ENCODE measurements around the gene TTC28.

DNA sequence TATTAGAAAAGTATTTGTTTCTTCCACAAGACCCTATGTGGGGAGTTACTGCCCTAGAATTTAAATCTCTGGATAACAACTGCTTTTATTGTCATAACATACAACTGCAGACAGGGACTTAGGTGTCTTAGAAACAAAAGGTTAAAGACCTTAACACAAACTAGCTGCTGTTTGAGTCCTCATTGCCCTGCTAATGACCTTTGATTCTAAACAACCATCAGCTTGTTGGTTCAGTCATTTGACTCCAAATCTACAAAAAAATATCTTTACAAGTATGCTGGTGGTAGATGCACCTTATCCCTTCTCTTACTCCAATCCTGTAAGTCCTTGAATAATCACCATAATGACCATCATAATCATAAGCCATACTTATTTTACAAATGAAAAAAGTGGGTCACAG lies 383.2 kb downstream of the TTC28 start:
- TF ChIP-seq POLR2AphosphoS5 (IDR thresholded peaks at IDR 0.05; ENCODE audit: insufficient read depth, low read depth, low read length), result no peak
- TF ChIP-seq, protein P1, sequence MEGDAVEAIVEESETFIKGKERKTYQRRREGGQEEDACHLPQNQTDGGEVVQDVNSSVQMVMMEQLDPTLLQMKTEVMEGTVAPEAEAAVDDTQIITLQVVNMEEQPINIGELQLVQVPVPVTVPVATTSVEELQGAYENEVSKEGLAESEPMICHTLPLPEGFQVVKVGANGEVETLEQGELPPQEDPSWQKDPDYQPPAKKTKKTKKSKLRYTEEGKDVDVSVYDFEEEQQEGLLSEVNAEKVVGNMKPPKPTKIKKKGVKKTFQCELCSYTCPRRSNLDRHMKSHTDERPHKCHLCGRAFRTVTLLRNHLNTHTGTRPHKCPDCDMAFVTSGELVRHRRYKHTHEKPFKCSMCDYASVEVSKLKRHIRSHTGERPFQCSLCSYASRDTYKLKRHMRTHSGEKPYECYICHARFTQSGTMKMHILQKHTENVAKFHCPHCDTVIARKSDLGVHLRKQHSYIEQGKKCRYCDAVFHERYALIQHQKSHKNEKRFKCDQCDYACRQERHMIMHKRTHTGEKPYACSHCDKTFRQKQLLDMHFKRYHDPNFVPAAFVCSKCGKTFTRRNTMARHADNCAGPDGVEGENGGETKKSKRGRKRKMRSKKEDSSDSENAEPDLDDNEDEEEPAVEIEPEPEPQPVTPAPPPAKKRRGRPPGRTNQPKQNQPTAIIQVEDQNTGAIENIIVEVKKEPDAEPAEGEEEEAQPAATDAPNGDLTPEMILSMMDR (IDR thresholded peaks at IDR 0.05; ENCODE audit: extremely low read depth in 1 of 2, insufficient read depth in 1 of 2, low read depth in 1 of 2, low read length in 2 of 2), result no peak

Measured in endothelial cell of umbilical vein (primary cell).